ENCODE results near the gene DRD3. TPM values are rescaled to one million over a fixed set of nuclear protein-coding genes. Genes with fewer than 3 reads are reported as not detected.

The DRD3 gene
- polyA plus RNA-seq, result not detected
- long read RNA-seq, donor 1, result 0 reads
- long read RNA-seq, donor 2, result 0 reads
- long read RNA-seq, donor 3, result 0 reads
- long read RNA-seq, donor 4, result 0 reads
- long read RNA-seq, donor 5, result 0 reads
- long read RNA-seq, donor 6, result 0 reads
- long read RNA-seq, donor 7, result 0 reads
- long read RNA-seq, donor 8, result 0 reads
- long read RNA-seq, donor 9, result 0 reads
- long read RNA-seq, donor 10, result 0 reads
- long read RNA-seq, donor 11, result 0 reads

DNA sequence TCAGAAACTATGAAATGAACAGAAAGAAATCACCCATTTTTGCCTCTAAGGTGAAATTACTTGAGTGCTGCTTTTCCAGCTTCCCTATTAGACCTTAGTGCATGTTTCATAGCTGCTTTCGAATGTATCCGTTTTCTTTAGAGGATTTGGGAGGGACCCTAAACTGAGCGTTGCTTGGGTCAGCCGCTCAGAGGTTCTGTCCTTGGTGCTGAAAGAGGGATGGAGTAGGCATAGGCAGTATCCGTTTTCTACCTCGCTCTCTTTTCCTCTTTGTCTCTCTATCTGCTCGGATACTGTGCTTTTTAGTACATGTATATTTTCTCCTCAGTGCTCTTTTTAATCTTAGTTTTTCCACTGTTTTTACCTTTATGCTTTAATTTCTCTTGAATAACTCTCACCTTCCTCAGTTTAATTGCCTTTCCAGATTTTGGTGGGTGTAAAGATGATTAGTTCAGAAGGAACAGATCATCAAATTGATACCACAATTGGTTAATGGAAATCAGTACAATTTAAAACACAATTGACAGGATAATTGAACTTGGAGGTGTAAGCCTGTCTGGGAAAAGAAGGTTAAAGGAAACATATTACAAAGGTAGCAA, at the start of gene DRD3:
Gene DRD3 (minus strand): TSS at position 283 of the 599 bp plus-strand sequence. CDS start 7,060 bp downstream, outside the sequence.
- no peaks in the 10 kb centered on the region for H3K4me1 ChIP-seq (ENCODE audit: control insufficient read depth, insufficient read depth, low read length)
- no peak within 1 kb of the TSS for H3K4me3 ChIP-seq (ENCODE audit: low read length)
- peak in 1 of 2 donors; percentile 5 for DNase-seq
- H3K27me3 ChIP-seq (ENCODE audit: control insufficient read depth, insufficient read depth, low read length), result no peaks in the 10 kb centered on the region
- H3K36me3 ChIP-seq (ENCODE audit: control insufficient read depth, insufficient read depth, low read length), result no peaks in the 10 kb centered on the region
- no peak within 1 kb of the TSS for H3K27ac ChIP-seq (ENCODE audit: low read length)
- H3K9me3 ChIP-seq (ENCODE audit: control insufficient read depth, low read depth, low read length), result no peaks in the 10 kb centered on the region
- WGBS (ENCODE audit: insufficient coverage, low lambda C conversion rate), result 0% methylated on average over 1 of the region's 7 CpGs

DNA sequence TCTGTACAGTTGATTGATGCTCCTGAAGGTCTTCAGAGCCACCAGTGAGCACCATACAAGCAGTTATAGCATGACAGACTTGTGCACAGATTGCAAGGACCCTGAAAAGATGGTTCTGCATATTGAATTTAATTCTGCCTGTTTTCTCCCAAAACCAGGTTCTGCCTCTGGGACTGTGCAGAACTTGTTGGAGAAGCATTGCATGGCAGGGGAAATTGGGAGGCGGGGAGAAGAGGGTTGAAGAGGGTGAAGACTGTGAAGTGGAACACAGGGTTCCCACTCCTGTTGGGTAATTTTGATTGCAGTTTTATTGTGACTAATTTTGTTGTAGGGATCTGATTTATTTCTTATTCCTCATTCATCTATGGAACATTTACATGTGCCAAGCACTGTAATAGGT, 48.2 kb upstream of the DRD3 start:
- Histone ChIP-seq H3K4me3 (ENCODE audit: low read length) (no peak overlapping the region), H3K9me3 (ENCODE audit: control insufficient read depth, low read depth, low read length) (peaks cover 4% of the 10 kb centered on the region), H3K27ac (ENCODE audit: low read length) (no peak overlapping the region), H3K36me3 (ENCODE audit: control insufficient read depth, insufficient read depth, low read length) (no peaks in the 10 kb centered on the region), H3K27me3 (ENCODE audit: control insufficient read depth, insufficient read depth, low read length) (no peaks in the 10 kb centered on the region), H3K4me1 (ENCODE audit: control insufficient read depth, insufficient read depth, low read length) (no peaks in the 10 kb centered on the region)
- no CpG with 5 or more reads among the region's 1 CpG for WGBS (ENCODE audit: insufficient coverage, low lambda C conversion rate)
- DNase-seq, result no peak

DNA sequence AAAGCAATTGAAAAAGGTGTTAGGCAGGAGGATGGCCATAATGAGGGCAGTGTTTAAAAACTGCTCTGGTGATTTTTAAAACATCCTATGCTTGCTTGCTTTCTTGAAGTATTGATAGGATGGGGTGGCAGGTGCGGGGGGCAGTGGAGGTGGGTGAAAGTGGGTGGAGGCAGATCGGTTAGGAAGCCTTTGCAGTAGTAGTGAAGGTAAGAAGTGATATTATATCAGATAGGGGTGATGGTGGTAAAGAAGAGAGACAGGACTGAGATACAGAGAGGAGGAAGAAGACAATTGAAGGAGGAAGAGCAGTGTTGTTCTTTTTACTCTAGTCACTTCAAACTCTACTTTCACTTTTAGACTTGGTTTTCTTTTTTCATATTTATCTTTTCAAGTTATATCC, 47.5 kb upstream of the DRD3 start:
- Histone ChIP-seq H3K4me1 (ENCODE audit: control insufficient read depth, insufficient read depth, low read length) (no peaks in the 10 kb centered on the region), H3K36me3 (ENCODE audit: control insufficient read depth, insufficient read depth, low read length) (no peaks in the 10 kb centered on the region), H3K27ac (ENCODE audit: low read length) (no peak overlapping the region), H3K9me3 (ENCODE audit: control insufficient read depth, low read depth, low read length) (peaks cover 4% of the 10 kb centered on the region), H3K4me3 (ENCODE audit: low read length) (no peak overlapping the region), H3K27me3 (ENCODE audit: control insufficient read depth, insufficient read depth, low read length) (no peaks in the 10 kb centered on the region)
- no peak for DNase-seq
- 83% methylated on average over 1 of the region's 2 CpGs for WGBS (ENCODE audit: insufficient coverage, low lambda C conversion rate)

DNA sequence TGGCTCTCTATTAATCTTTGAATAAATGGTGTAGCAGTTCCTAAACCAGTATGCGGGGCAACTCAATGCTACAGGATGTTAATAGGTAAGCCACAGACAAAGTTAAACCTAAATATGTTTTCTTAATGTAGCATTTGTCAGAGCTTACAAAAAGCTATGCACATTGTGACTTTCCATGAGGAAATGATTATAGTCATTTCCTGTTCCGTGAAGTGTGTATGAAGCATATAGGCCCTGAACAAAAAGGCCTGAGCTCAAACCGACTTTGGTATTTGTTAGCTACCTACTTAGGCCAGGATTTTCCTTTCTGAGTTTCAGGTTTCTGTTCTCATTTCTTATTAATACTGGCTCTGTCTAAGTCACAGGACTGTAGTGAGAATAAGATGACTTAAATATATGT, 44.3 kb upstream of the DRD3 start:
- Histone ChIP-seq H3K4me3 (ENCODE audit: low read length) (no peak overlapping the region), H3K27me3 (ENCODE audit: control insufficient read depth, insufficient read depth, low read length) (no peaks in the 10 kb centered on the region), H3K36me3 (ENCODE audit: control insufficient read depth, insufficient read depth, low read length) (no peaks in the 10 kb centered on the region), H3K27ac (ENCODE audit: low read length) (no peak overlapping the region), H3K4me1 (ENCODE audit: control insufficient read depth, insufficient read depth, low read length) (no peaks in the 10 kb centered on the region), H3K9me3 (ENCODE audit: control insufficient read depth, low read depth, low read length) (peaks cover 4% of the 10 kb centered on the region)
- no CpG with 5 or more reads among the region's 3 CpGs for WGBS (ENCODE audit: insufficient coverage, low lambda C conversion rate)
- DNase-seq, result no peak

DNA sequence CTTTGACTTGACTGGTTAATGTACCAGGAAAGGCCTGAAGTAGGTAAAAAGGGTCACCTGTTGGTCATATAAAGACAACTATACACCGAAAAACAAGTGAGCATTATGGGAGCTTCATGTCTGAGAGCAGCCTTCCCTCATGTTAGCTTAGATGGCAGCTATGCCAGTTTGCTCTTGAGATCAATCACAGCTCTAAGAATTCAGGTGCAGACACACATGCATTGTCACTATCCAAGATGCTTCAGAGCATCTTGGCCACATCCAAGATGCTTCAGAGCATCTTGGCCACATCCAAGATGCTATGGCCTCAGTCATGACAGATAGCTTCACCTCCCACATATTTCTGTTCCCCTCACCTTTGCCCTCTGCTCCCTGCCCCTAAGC, 43.0 kb upstream of the DRD3 start:
- Histone ChIP-seq H3K27ac (ENCODE audit: low read length) (no peak overlapping the region), H3K9me3 (ENCODE audit: control insufficient read depth, low read depth, low read length) (peaks cover 4% of the 10 kb centered on the region), H3K27me3 (ENCODE audit: control insufficient read depth, insufficient read depth, low read length) (no peaks in the 10 kb centered on the region), H3K4me3 (ENCODE audit: low read length) (no peak overlapping the region), H3K4me1 (ENCODE audit: control insufficient read depth, insufficient read depth, low read length) (no peaks in the 10 kb centered on the region), H3K36me3 (ENCODE audit: control insufficient read depth, insufficient read depth, low read length) (no peaks in the 10 kb centered on the region)
- WGBS (ENCODE audit: insufficient coverage, low lambda C conversion rate), result no CpG with 5 or more reads among the region's 1 CpG
- no peak for DNase-seq

DNA sequence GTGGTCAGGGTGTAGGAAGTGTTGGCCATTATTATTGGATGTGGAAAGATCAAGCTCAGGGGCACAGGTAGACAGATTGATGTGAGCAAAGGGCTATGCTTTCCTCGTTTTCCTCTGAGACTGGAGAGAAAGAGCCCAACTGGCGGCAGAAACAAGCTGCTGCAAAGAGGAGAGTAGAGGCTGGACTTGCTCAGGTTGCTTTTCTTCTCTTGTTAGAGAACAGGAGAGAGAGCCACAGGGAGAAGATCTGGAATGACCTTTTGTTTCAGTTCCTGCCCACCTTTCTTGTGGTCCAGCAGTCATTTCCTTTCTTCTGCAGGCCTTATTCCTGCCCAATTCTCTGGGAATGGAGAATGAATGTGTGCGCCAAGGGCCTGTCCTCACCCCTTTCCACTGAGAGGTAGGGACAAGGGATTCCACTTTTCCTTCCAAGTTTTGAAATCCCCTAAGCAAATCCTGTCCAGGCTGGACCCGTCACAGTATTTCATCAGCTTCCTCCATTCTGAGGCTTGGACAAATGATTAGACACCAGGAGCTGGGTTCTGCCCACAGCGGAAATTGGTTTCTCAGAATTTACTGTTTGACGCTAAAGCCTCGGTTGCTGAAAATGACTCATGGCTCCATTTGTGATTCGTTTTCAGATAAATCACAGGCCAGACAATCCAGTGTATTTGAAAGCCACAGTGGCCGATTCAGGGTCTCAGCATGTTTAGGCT, 42.5 kb upstream of the DRD3 start:
- Histone ChIP-seq H3K4me1 (ENCODE audit: control insufficient read depth, insufficient read depth, low read length) (no peaks in the 10 kb centered on the region), H3K36me3 (ENCODE audit: control insufficient read depth, insufficient read depth, low read length) (no peaks in the 10 kb centered on the region), H3K27ac (ENCODE audit: low read length) (no peak overlapping the region), H3K9me3 (ENCODE audit: control insufficient read depth, low read depth, low read length) (peaks cover 4% of the 10 kb centered on the region), H3K4me3 (ENCODE audit: low read length) (no peak overlapping the region), H3K27me3 (ENCODE audit: control insufficient read depth, insufficient read depth, low read length) (no peaks in the 10 kb centered on the region)
- WGBS (ENCODE audit: insufficient coverage, low lambda C conversion rate), result no CpG with 5 or more reads among the region's 9 CpGs
- no peak for DNase-seq

DNA sequence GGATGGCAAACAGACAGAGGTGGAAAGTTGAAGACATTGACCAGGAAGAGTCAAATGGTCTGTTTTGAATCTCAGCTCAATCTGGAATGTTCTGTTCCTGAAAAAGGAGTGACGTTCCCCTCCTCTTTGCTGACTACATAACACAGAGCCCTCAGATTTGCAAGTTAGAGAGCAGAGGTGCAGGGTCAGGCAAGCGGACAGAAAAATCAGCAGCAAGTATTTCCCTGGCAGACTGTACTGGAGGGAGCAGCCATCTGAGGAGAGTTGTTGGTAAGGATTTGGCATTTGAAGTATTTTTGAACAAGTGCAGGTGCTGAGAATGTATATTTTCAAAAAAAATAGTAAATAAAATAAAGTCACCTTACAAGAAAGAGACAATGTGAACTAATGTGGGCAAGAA, 40.9 kb upstream of the DRD3 start:
- Histone ChIP-seq H3K4me3 (ENCODE audit: low read length) (no peak overlapping the region), H3K36me3 (ENCODE audit: control insufficient read depth, insufficient read depth, low read length) (no peaks in the 10 kb centered on the region), H3K9me3 (ENCODE audit: control insufficient read depth, low read depth, low read length) (no peaks in the 10 kb centered on the region), H3K4me1 (ENCODE audit: control insufficient read depth, insufficient read depth, low read length) (no peaks in the 10 kb centered on the region), H3K27ac (ENCODE audit: low read length) (no peak overlapping the region), H3K27me3 (ENCODE audit: control insufficient read depth, insufficient read depth, low read length) (no peaks in the 10 kb centered on the region)
- DNase-seq, result no peak
- 67% methylated on average over 1 of the region's 2 CpGs for WGBS (ENCODE audit: insufficient coverage, low lambda C conversion rate)

DNA sequence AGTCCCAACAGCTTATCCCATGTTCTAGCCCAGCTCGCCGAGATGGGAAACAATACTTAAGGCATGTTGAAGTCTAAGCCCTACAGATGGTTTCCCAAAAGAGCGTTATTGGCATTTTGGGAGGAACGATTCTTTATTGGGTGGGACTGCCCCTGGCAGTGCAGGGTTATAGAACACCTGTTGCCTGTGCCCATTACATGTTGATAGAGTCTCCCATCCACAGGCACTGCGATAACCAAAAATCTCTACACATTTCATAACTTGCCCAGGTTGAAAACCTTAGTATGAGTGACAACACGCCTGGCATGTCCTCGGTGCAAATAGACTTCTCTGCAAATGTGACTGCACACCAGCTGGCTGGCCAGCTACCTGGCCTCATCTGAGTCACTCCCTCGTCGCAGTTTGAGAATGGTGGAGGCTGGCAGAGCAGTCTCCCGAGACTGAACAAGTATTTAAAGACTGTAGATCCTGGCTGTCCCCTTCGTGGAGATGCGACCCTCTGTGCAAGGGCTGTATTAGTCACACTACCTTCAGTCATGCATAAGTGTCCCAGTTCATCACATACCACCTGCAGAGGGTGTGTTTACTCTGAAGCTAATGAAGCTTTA, 39.8 kb upstream of the DRD3 start:
- no peak for DNase-seq
- Histone ChIP-seq H3K4me3 (ENCODE audit: low read length) (no peak overlapping the region), H3K9me3 (ENCODE audit: control insufficient read depth, low read depth, low read length) (no peaks in the 10 kb centered on the region), H3K36me3 (ENCODE audit: control insufficient read depth, insufficient read depth, low read length) (no peaks in the 10 kb centered on the region), H3K4me1 (ENCODE audit: control insufficient read depth, insufficient read depth, low read length) (no peaks in the 10 kb centered on the region), H3K27me3 (ENCODE audit: control insufficient read depth, insufficient read depth, low read length) (no peaks in the 10 kb centered on the region), H3K27ac (ENCODE audit: low read length) (no peak overlapping the region)
- WGBS (ENCODE audit: insufficient coverage, low lambda C conversion rate), result no CpG with 5 or more reads among the region's 12 CpGs

DNA sequence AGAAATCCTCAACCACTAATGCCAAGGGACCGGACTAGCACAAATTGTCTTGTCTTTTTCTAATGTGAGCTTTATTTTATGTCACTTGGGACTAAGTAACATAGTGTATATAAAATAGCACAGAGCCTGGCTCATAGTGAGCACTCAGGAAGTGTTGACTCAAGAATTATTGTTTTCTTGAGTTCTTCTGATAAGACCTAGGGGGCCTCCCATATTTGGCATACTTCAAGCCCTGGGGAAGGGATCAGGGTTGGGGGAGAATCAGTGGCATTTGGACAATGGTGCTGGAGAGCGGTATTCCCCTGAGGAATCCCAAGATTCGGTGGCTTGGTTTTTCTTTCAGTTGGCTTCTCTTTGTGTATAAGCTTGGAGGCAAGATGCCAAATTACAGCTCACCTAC, 39.2 kb upstream of the DRD3 start:
- H3K4me1 ChIP-seq (ENCODE audit: control insufficient read depth, insufficient read depth, low read length), result no peaks in the 10 kb centered on the region

DNA sequence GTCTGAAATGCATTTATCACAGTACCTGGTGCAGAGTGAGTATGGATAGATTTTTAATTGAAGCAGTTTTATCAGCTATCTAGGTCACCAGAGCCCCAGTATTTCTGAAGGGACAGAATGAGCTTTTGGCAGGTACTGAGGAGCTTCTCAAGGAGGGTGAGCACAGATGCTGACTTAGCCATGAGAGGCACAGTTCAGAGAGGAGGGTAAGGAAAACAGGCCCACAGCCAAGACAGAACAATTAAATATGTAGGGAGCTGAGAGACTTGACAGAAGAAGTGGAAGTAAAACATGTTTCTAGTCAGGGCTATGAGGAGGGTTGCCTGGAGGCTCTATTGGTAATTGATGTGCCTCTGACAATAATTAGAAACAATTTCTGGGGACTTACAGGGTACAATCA, 38.4 kb upstream of the DRD3 start:
- no peak for DNase-seq
- H3K27ac ChIP-seq (ENCODE audit: low read length), result no peak overlapping the region
- H3K36me3 ChIP-seq (ENCODE audit: control insufficient read depth, insufficient read depth, low read length), result no peaks in the 10 kb centered on the region
- no peak overlapping the region for H3K4me3 ChIP-seq (ENCODE audit: low read length)
- H3K9me3 ChIP-seq (ENCODE audit: control insufficient read depth, low read depth, low read length), result no peaks in the 10 kb centered on the region
- peaks cover 2% of the 10 kb centered on the region for H3K27me3 ChIP-seq (ENCODE audit: control insufficient read depth, insufficient read depth, low read length)
- no peaks in the 10 kb centered on the region for H3K4me1 ChIP-seq (ENCODE audit: control insufficient read depth, insufficient read depth, low read length)

More for the DNA sequence above, 39.2 kb upstream of the DRD3 start:
- Histone ChIP-seq H3K9me3 (ENCODE audit: control insufficient read depth, low read depth, low read length) (no peaks in the 10 kb centered on the region), H3K27ac (ENCODE audit: low read length) (no peak overlapping the region), H3K4me3 (ENCODE audit: low read length) (no peak overlapping the region), H3K36me3 (ENCODE audit: control insufficient read depth, insufficient read depth, low read length) (no peaks in the 10 kb centered on the region), H3K27me3 (ENCODE audit: control insufficient read depth, insufficient read depth, low read length) (peaks cover 2% of the 10 kb centered on the region)
- no CpG with 5 or more reads among the region's 3 CpGs for WGBS (ENCODE audit: insufficient coverage, low lambda C conversion rate)
- DNase-seq, result no peak
